Lung microvascular endothelial cell (primary cell): ENCODE results near the gene KNDC1. TPM values are rescaled to one million over a fixed set of nuclear protein-coding genes. Genes with fewer than 3 reads are reported as not detected.

Experiments used
- DNase-seq, 2 donors: peaks; one replicate each; pipeline versions ENCODE4 v3.0.0 to v3.0.0-alpha.2; 2010; ENCODE audit warnings: low read depth in 2 of 2
- total RNA-seq: library from RNA; depleted of rRNA; stranded (reverse); fragments of >200 nt; gene quantifications from 2 replicates; pipeline ENCODE4 v1.2.1, GENCODE V29; 2014

The KNDC1 gene
- total RNA-seq, 1 donor from 2014 or later: 0.20 TPM

DNA sequence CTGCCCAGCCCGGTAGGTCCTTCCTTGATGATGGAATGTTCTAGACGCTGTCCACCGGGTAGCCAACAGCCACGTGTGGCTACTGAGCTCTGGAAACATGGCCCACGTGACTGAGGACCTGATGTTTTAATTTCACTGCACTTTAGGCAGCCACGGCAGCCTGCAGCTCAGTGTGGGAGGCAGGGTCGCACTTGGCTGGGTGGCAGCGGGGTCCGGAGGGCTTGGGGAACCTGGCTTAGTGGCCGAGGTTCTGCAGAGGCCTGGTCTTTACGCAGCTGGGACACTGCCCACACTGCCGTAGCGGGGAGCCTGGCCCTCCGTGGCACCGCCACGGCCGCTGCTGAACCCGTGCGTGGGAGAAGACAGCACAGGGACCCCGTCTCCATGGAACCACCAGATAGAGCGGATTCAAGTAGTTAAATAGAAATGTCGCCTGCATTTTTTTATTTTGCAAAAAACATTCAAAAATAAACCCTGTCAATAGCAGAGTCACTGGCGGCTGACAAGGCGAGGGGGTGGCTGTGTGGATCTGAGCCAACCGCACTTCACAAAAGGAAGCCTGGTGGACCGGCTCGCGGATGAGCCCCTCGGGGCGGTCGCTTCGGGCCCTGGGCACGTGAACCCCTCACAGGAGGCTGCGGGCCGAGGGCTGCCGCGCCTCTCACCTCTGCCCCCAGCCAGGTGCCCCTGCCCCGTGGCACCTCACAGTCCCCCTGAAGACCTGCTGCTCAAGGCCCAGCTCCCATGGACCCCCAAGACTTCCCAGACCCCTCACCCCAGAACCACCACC, 44.4 kb downstream of the KNDC1 start:
- DNase-seq: no peak

GRCh38 chr10:133205146-133205545, 45.1 kb downstream of the KNDC1 start:
- no peak for DNase-seq

- DNase-seq: no peak
These were observed 46.5 kb downstream of the KNDC1 start for GRCh38 chr10:133206356-133207040.

- no peak for DNase-seq
These were observed 47.1 kb downstream of the KNDC1 start for GRCh38 chr10:133207041-133207600.

- no peak for DNase-seq
These were observed 47.6 kb downstream of the KNDC1 start for GRCh38 chr10:133207627-133208026.

GRCh38 chr10:133208466-133208865, 48.4 kb downstream of the KNDC1 start:
- no peak for DNase-seq

DNA sequence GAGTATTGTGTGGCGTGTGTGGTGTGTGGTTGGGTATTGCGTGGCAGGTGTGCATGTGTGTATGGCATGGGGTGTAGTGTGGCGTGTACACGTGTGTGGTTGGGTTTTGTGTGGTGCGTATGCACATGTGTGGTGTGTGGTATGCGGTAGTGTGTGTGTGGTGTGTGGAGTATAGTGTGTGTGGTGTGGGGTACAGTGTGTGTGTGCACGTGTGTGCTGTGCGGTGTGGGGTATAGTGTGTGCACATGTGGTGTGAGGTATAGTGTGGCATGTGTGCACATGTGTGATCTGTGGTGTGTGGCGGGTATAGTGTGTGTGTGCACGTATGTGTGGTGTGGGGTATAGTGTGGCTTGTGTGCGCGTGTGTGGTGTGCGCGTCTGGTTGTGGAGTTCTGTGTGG, 49.1 kb downstream of the KNDC1 start:
- DNase-seq: no peak

GRCh38 chr10:133209641-133210040, 49.6 kb downstream of the KNDC1 start:
- no peak for DNase-seq

DNA sequence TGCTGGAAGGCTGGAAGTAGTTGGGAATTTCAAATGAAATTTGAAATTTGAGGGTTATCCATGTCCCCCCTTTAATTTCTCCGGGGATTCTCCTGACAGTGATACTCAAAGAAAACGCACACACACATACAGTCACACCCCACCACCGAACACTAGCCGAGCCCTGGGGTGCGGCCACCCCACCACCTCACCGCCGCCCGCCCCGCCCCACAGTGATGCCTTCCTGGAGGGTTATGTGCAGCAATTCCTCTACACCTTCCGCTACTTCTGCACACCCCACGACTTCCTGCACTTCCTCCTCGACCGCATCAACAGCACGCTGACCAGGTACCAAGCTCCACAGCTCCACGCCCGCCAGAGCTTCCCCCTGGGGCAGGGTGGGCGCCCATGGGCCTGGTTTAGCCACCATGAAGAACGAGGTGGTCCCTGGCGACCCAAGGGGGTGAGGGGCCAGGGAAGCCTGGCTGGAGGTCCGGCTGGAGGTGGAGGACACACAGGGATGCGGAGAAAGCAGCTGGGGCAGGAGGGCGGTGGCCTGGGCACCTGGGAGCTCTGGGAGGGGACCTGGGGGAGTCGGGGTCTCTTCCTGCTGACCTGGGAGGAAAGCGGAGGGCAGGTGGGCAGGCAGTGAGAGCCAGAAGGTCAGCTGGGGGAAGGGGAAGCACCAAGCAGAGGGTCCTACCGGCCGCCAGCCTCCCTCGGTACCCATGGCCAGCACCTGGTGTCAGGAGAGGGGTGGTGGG, 50.5 kb downstream of the KNDC1 start:
- DNase-seq: no peak

- no peak for DNase-seq
These were observed 51.3 kb downstream of the KNDC1 start for GRCh38 chr10:133211141-133211830.

- DNase-seq: no peak
These were observed 52.2 kb downstream of the KNDC1 start for GRCh38 chr10:133211959-133212852.

- no peak for DNase-seq
These were observed 53.0 kb downstream of the KNDC1 start for GRCh38 chr10:133212853-133213494.

DNA sequence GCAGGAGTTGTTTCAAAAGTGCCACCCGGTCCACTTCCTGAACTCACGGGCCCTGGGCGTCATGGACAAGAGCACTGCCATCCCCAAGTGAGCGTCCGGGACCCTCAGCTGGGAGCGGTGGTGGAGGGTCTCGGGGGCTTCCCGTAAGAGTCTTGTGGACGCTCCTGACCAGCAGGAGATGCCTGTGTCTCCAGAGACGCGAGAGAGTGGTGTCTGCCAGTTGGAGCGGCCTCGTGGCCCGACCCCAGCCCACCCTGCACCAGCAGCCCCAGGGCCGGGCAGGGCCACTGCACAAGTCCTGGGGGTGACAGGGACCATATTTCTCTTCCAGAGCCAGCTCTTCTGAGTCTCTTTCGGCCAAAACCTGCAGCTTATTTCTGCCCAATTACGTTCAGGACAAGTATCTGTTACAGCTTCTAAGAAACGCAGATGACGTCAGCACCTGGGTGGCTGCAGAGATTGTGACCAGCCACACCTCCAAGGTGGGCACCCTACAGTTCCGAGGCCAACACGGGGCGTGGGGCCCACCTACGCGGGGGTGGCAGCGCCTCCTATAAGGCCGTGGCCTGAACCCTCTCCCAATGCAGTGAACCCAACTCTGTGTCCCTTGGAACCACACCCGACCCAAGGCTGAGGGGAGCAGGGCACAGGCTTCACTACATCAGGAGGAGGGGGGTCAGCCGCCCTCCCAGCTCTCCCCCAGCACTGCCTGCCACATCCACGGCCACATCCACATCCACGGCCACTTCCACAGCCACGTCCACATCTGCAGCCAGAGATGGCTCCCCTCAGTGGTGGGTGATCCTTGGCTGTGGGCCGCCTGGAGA, 53.8 kb downstream of the KNDC1 start:
- no peak for DNase-seq

DNA sequence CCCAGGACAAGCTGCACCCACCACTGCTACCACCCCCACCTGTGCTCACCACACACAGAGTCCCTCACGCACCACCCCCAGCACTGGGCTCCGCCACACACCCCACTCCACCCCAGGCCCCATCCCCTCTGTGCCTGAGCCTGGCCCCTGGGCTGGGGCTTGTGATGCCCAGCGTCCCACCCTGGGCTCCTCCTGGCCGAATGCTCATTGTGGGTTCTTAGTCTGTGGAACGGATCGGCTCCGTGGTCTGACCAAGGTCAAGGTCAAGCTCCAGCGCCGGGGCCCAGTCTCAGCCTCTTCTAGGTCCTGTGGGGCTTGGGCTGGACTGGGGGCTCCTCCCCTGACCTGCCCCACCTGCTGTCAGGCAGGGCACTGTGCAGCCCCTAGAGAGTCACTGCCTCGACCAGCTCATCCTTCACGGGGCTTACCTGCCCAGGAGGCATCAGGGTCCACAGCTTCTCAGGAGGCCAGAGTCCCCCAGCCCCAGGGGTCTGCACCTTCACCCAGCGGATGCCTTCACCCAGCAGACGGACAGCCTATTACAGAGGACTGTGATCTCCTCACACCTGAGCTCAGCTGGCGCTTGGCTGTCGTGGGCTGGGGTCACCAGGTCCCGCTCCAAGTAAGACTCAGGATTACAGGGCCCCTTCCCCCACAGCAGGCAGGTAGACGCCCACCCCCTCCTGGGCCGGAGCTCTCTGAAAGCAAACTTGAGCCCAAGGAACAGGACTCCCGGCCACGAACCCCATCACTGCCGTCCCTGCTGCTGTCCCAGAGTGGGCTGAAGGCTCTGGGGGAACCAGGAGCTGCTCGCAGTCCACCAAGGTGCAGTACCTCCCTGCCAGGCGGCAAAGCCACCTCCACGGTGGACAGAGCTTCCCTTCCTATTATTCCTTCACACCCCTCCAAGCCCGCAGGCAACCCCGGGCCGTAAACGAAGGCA, 54.7 kb downstream of the KNDC1 start:
- DNase-seq: no peak

DNA sequence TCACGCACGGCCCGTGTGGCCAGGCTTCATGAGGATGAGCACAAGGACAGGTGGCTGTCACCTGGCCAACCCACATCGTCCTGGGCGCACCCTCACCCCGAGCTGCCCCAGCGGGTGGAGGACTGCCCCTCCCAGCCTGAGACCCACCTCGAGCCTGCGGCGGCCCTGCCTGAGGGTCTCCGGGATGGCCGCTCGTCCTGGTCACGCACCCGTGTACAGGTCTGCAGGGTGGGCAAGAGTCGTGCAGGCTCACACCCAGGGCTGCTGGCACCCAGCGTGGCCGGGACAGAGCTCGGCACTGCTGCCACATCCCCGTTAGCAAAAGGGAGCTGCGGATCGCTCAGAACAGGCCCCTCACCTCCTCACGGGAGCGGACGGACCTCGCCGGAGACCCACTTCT, 55.6 kb downstream of the KNDC1 start:
- DNase-seq: no peak

DNA sequence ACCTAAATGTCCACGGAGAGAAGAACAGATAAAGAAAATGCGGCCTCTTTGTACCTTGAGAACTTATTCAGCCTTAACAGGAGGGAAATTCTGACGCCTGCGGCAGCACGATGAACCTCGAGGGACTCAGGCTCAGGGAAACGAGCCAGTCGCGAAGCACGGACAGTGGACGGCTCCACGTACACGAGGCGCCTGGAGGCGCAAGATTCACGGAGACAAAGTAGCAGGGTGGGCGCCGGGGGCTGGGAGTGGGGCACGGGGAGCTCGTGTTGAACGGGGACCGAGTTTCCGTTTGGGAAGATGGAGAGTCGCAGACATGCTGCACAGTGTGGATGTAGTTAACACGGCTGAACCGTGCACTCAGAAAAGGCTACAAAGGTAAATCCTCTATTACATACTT, 56.8 kb downstream of the KNDC1 start:
- DNase-seq: no peak

GRCh38 chr10:133217800-133218589, 58.0 kb downstream of the KNDC1 start:
- no peak for DNase-seq
